Nephron progenitor cell (in vitro differentiated cells): ENCODE measurements around the gene ABI1.

Source experiments
- DNase-seq: peaks from one replicate; pipeline ENCODE4 v3.0.0; 2021
- H3K27ac Mint-ChIP-seq: 2 replicates; pipeline ENCODE4 v1.8.0; 2021; ENCODE audit warnings: mild to moderate bottlenecking, moderate library complexity, mixed read lengths
- H3K27me3 Mint-ChIP-seq: 2 replicates; pipeline ENCODE4 v1.8.0; 2021; ENCODE audit warnings: mild to moderate bottlenecking, low read depth, mixed read lengths; ENCODE audit not compliant: poor library complexity
- H3K36me3 Mint-ChIP-seq: 2 replicates; pipeline ENCODE4 v1.8.0; 2021; ENCODE audit warnings: low read depth, mixed read lengths
- H3K4me1 Mint-ChIP-seq: 2 replicates; pipeline ENCODE4 v1.8.0; 2021; ENCODE audit warnings: mixed read lengths
- H3K4me3 Mint-ChIP-seq: 2 replicates; pipeline ENCODE4 v1.8.0; 2021; ENCODE audit warnings: mild to moderate bottlenecking, moderate library complexity, mixed read lengths
- H3K9me3 Mint-ChIP-seq: 2 replicates; pipeline ENCODE4 v1.8.0; 2021; ENCODE audit warnings: mild to moderate bottlenecking, moderate library complexity, mixed read lengths
- CTCF ChIP-seq: fragments of 200-600 bp; sonication (generic); IDR thresholded peaks from 2 replicates; pipeline ENCODE4 v1.5.0; 2021; ENCODE audit warnings: antibody characterized with exemption

Gene ABI1

GRCh38 chr10:26729395-26729794 is 131.4 kb downstream of the ABI1 start:
- no peak overlapping the region for H3K27ac Mint-ChIP-seq

GRCh38 chr10:26728957-26729356 is 131.8 kb downstream of the ABI1 start:
- Mint-ChIP-seq H3K9me3 (no peaks in the 10 kb centered on the region), H3K27me3 (no peaks in the 10 kb centered on the region), H3K27ac (no peak overlapping the region), H3K36me3 (peaks cover 52% of the 10 kb centered on the region), H3K4me1 (peaks cover 16% of the 10 kb centered on the region), H3K4me3 (no peak overlapping the region)
- no peak for TF ChIP-seq CTCF
- DNase-seq = no peak

More at GRCh38 chr10:26729395-26729794, 131.4 kb downstream of the ABI1 start:
- no peaks in the 10 kb centered on the region for H3K9me3 Mint-ChIP-seq
- no peak for TF ChIP-seq CTCF
- H3K36me3 Mint-ChIP-seq = peaks cover 47% of the 10 kb centered on the region
- DNase-seq = no peak
- no peaks in the 10 kb centered on the region for H3K27me3 Mint-ChIP-seq
- H3K4me3 Mint-ChIP-seq = no peak overlapping the region
- peaks cover 21% of the 10 kb centered on the region for H3K4me1 Mint-ChIP-seq

- Mint-ChIP-seq H3K36me3 (peaks cover 43% of the 10 kb centered on the region), H3K27me3 (no peaks in the 10 kb centered on the region), H3K4me3 (no peak overlapping the region), H3K9me3 (no peaks in the 10 kb centered on the region), H3K4me1 (peaks cover 6% of the 10 kb centered on the region), H3K27ac (no peak overlapping the region)
- no peak for TF ChIP-seq CTCF
- DNase-seq = no peak
These were observed 133.8 kb downstream of the ABI1 start for GRCh38 chr10:26727005-26727404.

GRCh38 chr10:26725837-26726727 is 134.7 kb downstream of the ABI1 start:
- peaks cover 46% of the 10 kb centered on the region for H3K36me3 Mint-ChIP-seq
- no peaks in the 10 kb centered on the region for H3K27me3 Mint-ChIP-seq
- DNase-seq = peak; percentile 35
- peak; percentile 82 for TF ChIP-seq CTCF
- no peaks in the 10 kb centered on the region for H3K9me3 Mint-ChIP-seq
- H3K4me3 Mint-ChIP-seq = no peak overlapping the region
- no peak overlapping the region for H3K27ac Mint-ChIP-seq
- no peaks in the 10 kb centered on the region for H3K4me1 Mint-ChIP-seq

- Mint-ChIP-seq H3K27ac (no peak overlapping the region), H3K4me3 (no peak overlapping the region), H3K9me3 (no peaks in the 10 kb centered on the region), H3K27me3 (no peaks in the 10 kb centered on the region), H3K36me3 (peaks cover 49% of the 10 kb centered on the region), H3K4me1 (no peaks in the 10 kb centered on the region)
- TF ChIP-seq CTCF = no peak
- no peak for DNase-seq
These were observed 137.7 kb downstream of the ABI1 start for GRCh38 chr10:26723016-26723415.

- Mint-ChIP-seq H3K36me3 (peaks cover 40% of the 10 kb centered on the region), H3K4me3 (no peak overlapping the region), H3K27ac (no peak overlapping the region), H3K27me3 (no peaks in the 10 kb centered on the region), H3K4me1 (no peaks in the 10 kb centered on the region), H3K9me3 (no peaks in the 10 kb centered on the region)
- DNase-seq = no peak
- TF ChIP-seq CTCF = no peak
These were observed 139.2 kb downstream of the ABI1 start for GRCh38 chr10:26721561-26721960.
